ENCODE data around the gene RIT2. TPM values are rescaled to one million over a fixed set of nuclear protein-coding genes. Genes with fewer than 3 reads are reported as not detected.

Gene RIT2
- total RNA-seq, 1 experiment from 2014 or later = 1.5 TPM

GRCh38 chr18:43093646-43094045 lies 21.8 kb downstream of the RIT2 start (continued):
- TF ChIP-seq STAT6 (CRISPR knock-in tag; conservative IDR thresholded peaks at IDR 0.05; ENCODE audit: low read depth) (no peak), ZBTB43 (CRISPR knock-in tag; IDR thresholded peaks at IDR 0.05) (no peak), ZNF512 (CRISPR knock-in tag; IDR thresholded peaks at IDR 0.05; ENCODE audit: borderline replicate concordance) (no peak), MXD4 (CRISPR knock-in tag; IDR thresholded peaks at IDR 0.05; ENCODE audit: borderline replicate concordance) (no peak), EMX1 (CRISPR knock-in tag; IDR thresholded peaks at IDR 0.05) (no peak), NFATC4 (CRISPR knock-in tag; IDR thresholded peaks at IDR 0.05) (no peak), CTCF (IDR thresholded peaks at IDR 0.05) (no peak), ZNF121 (CRISPR knock-in tag; IDR thresholded peaks at IDR 0.05) (no peak), SMAD4 (CRISPR knock-in tag; IDR thresholded peaks at IDR 0.05) (no peak)

- H3K36me3 Mint-ChIP-seq = 0 out of 2 replicates have a peak, but pooled peaks cover 3% of the 10 kb centered on the region
- no peak overlapping the region for H3K27ac Mint-ChIP-seq
- peaks cover 12% of the 10 kb centered on the region for H3K9me3 Mint-ChIP-seq
- ATAC-seq = no peak
- peaks cover 5% of the 10 kb centered on the region for H3K4me1 Mint-ChIP-seq
- CTCF ChIA-PET = no interaction called here
- no peak for TF ChIP-seq AR (CRISPR knock-in tag; IDR thresholded peaks at IDR 0.05)
- TF ChIP-seq NR3C1 (CRISPR knock-in tag; conservative IDR thresholded peaks at IDR 0.05; ENCODE audit: low read depth) = no peak
- no peak for TF ChIP-seq ELF4 (CRISPR knock-in tag; IDR thresholded peaks at IDR 0.05; ENCODE audit: low read depth)
- TF ChIP-seq RELA (CRISPR knock-in tag; IDR thresholded peaks at IDR 0.05; ENCODE audit: borderline replicate concordance) = no peak
- TF ChIP-seq USF1 (CRISPR knock-in tag; IDR thresholded peaks at IDR 0.05) = no peak
- no peak for TF ChIP-seq ATF6 (CRISPR knock-in tag; IDR thresholded peaks at IDR 0.05)
- no peak for TF ChIP-seq ZMAT4 (CRISPR knock-in tag; IDR thresholded peaks at IDR 0.05)
- H3K27me3 Mint-ChIP-seq (ENCODE audit: low read depth) = no peaks in the 10 kb centered on the region
- POLR2A ChIA-PET = no interaction called here
- no peak overlapping the region for H3K4me3 Mint-ChIP-seq
- DNase-seq (ENCODE audit: low spot score) = no peak
Measured at GRCh38 chr18:43092539-43092938, 22.9 kb downstream of the RIT2 start.

All from WTC11 (cell line).